ENCODE measurements around the gene EGR4. TPM values are rescaled to one million over a fixed set of nuclear protein-coding genes. Genes with fewer than 3 reads are reported as not detected.

The EGR4 gene
- total and polyA plus RNA-seq, 2 of the 4 experiments (the other 2 are of a cell fraction), result not detected

GRCh38 chr2:73256618-73256922, 36.8 kb downstream of the EGR4 start:
- H3K56ac ChIP-seq (ENCODE audit: extremely low read depth, insufficient read depth, low read length), result no peak overlapping the region
- H3K9me1 ChIP-seq (ENCODE audit: insufficient read depth, low read length), result peaks cover 7% of the 10 kb centered on the region; the same call in 1 of the 2 replicates
- H2BK5ac ChIP-seq (ENCODE audit: low read depth, low read length, poor library complexity, severe bottlenecking), result no peak overlapping the region
- no peak overlapping the region for H2AK5ac ChIP-seq (ENCODE audit: low read depth, low read length)
- ChIA-PET CTCF (no interaction called here), POLR2A (ENCODE audit: unreplicated experiment) (no interaction called here)
- H2AK9ac ChIP-seq (replicated peaks; ENCODE audit: low read depth, low read length, poor library complexity), result no peak overlapping the region
- peaks cover 33% of the 10 kb centered on the region for H3K36me3 ChIP-seq (ENCODE audit: control insufficient read depth, insufficient read depth, low read length)
- H3K4ac ChIP-seq (ENCODE audit: low read depth, low read length), result no peak overlapping the region
- no peak overlapping the region for H4K8ac ChIP-seq (ENCODE audit: low read depth in 2 of 2, low read length in 2 of 2)
- H3K27me3 ChIP-seq (ENCODE audit: control insufficient read depth, insufficient read depth, low read length), result no peaks in the 10 kb centered on the region
- intact Hi-C loops (cut with micrococcal nuclease), result no loop called here
- in situ Hi-C loops (cut with MboI; ENCODE audit: low sequenced_read_pairs), result no loop called here
- H3K14ac ChIP-seq (replicated peaks; ENCODE audit: low read depth, low read length), result no peak overlapping the region
- no peak overlapping the region for H3K27ac ChIP-seq (ENCODE audit: insufficient read depth, low read length)
- H2BK120ac ChIP-seq (ENCODE audit: low read depth, low read length), result no peak overlapping the region
- H3K4me3 ChIP-seq (ENCODE audit: insufficient read depth, low read depth, low read length), result no peak overlapping the region
- no peak for DNase-seq
- H2AFZ ChIP-seq (replicated peaks; ENCODE audit: low read length, poor library complexity), result no peak overlapping the region
- BruUV-seq (replicated peaks), result no TSS peak
- no peak overlapping the region for H3K9ac ChIP-seq (ENCODE audit: low read depth, low read length)
- H4K91ac ChIP-seq (ENCODE audit: insufficient read depth, low read depth, low read length), result no peak overlapping the region
- peaks cover 8% of the 10 kb centered on the region for H4K20me1 ChIP-seq (ENCODE audit: insufficient read depth, low read length)
- no peak overlapping the region for H2BK15ac ChIP-seq (ENCODE audit: low read depth, low read length)
- no peak for ATAC-seq (ENCODE audit: low read depth)
- no peaks in the 10 kb centered on the region for H3K4me1 ChIP-seq (ENCODE audit: control insufficient read depth, insufficient read depth, low read length)
- H3K4me2 ChIP-seq (ENCODE audit: low read depth, low read length), result no peak overlapping the region
- no peaks in the 10 kb centered on the region for H3K9me3 ChIP-seq (ENCODE audit: control insufficient read depth, insufficient read depth, low read length)
- H3K79me1 ChIP-seq (ENCODE audit: low read depth in 1 of 2, low read length in 2 of 2), result no peaks in the 10 kb centered on the region; a peak in 1 of 4 replicates
- no peak overlapping the region for H3K23ac ChIP-seq (ENCODE audit: low read depth, low read length)
- no peak for TF ChIP-seq RFX5 (IDR thresholded peaks at IDR 0.05; ENCODE audit: low read depth, low read length)
- no peak for TF ChIP-seq MAFK (IDR thresholded peaks at IDR 0.05; ENCODE audit: low read depth, low read length)
- no peak for TF ChIP-seq RCOR1 (IDR thresholded peaks at IDR 0.05; ENCODE audit: insufficient replicate concordance, low read length)
- no peak for TF ChIP-seq NFE2L2 (IDR thresholded peaks at IDR 0.05; ENCODE audit: low read depth, low read length)
- no peak for TF ChIP-seq MAZ (IDR thresholded peaks at IDR 0.05; ENCODE audit: borderline replicate concordance, low read depth, low read length)
- no peak for TF ChIP-seq RAD21 (IDR thresholded peaks at IDR 0.05; ENCODE audit: low read length)
- TF ChIP-seq, protein P1, sequence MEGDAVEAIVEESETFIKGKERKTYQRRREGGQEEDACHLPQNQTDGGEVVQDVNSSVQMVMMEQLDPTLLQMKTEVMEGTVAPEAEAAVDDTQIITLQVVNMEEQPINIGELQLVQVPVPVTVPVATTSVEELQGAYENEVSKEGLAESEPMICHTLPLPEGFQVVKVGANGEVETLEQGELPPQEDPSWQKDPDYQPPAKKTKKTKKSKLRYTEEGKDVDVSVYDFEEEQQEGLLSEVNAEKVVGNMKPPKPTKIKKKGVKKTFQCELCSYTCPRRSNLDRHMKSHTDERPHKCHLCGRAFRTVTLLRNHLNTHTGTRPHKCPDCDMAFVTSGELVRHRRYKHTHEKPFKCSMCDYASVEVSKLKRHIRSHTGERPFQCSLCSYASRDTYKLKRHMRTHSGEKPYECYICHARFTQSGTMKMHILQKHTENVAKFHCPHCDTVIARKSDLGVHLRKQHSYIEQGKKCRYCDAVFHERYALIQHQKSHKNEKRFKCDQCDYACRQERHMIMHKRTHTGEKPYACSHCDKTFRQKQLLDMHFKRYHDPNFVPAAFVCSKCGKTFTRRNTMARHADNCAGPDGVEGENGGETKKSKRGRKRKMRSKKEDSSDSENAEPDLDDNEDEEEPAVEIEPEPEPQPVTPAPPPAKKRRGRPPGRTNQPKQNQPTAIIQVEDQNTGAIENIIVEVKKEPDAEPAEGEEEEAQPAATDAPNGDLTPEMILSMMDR (conservative IDR thresholded peaks at IDR 0.05; ENCODE audit: low read depth, low read length), result no peak
- no peak overlapping the region for H3K18ac ChIP-seq (ENCODE audit: low read depth, low read length)
- H4K5ac ChIP-seq (ENCODE audit: low read depth, low read length), result no peak overlapping the region
- no CpG with 5 or more reads among the region's 1 CpG for WGBS, 2 experiments (ENCODE audit: extremely low coverage in 2 of 2, insufficient read length in 1 of 2)
- H2BK20ac ChIP-seq (ENCODE audit: low read depth, low read length), result no peak overlapping the region
- dilution Hi-C loops (cut with HindIII; ENCODE audit: low sequenced_read_pairs, unreplicated experiment), result no loop called here

Data from IMR-90 (cell line).